Smooth muscle cell (in vitro differentiated cells): ENCODE data around the gene EIF1AX. TPM values are rescaled to one million over a fixed set of nuclear protein-coding genes. Genes with fewer than 3 reads are reported as not detected.

Experiments used
- DNase-seq: peaks from one replicate; lab custom pipeline; 2025; ENCODE audit not compliant: unreplicated experiment; lab: John Stamatoyannopoulos, UW
- H2AFZ ChIP-seq: fragments of 200-600 bp; sonication (generic); 2 replicates; pipeline ENCODE4 v1.6.0; 2016; ENCODE audit warnings: antibody characterized with exemption, low read depth, mild to moderate bottlenecking
- H3F3A ChIP-seq: fragments of 200-600 bp; sonication (generic); 2 replicates; pipeline ENCODE4 v1.6.0; 2017; ENCODE audit warnings: antibody characterized with exemption, low read depth
- H3K27ac ChIP-seq: fragments of 200-600 bp; sonication (generic); 2 replicates; pipeline ENCODE4 v1.5.1; 2016; ENCODE audit warnings: low read depth, mild to moderate bottlenecking
- H3K27me3 ChIP-seq: fragments of 200-600 bp; sonication (generic); 2 replicates; pipeline ENCODE4 v1.6.1; 2016; ENCODE audit warnings: low read depth, mild to moderate bottlenecking
- H3K36me3 ChIP-seq: fragments of 200-600 bp; sonication (generic); 2 replicates; pipeline ENCODE4 v1.5.1; 2016; ENCODE audit warnings: low read depth
- H3K4me1 ChIP-seq: fragments of 200-600 bp; sonication (generic); 2 replicates; pipeline ENCODE4 v1.5.1; 2016; ENCODE audit warnings: low read depth
- H3K4me2 ChIP-seq: fragments of 200-600 bp; sonication (generic); 2 replicates; pipeline ENCODE4 v1.6.0; 2016; ENCODE audit warnings: mild to moderate bottlenecking
- H3K4me3 ChIP-seq: fragments of 200-600 bp; sonication (generic); 2 replicates; pipeline ENCODE4 v1.5.1; 2016; ENCODE audit warnings: mild to moderate bottlenecking
- H3K79me2 ChIP-seq: fragments of 200-600 bp; sonication (generic); 2 replicates; pipeline ENCODE4 v1.6.0; 2016; ENCODE audit warnings: low read depth, mild to moderate bottlenecking
- H3K9ac ChIP-seq: fragments of 200-600 bp; sonication (generic); 2 replicates; pipeline ENCODE4 v1.6.0; 2016; ENCODE audit warnings: low read depth
- H3K9me3 ChIP-seq: fragments of 200-600 bp; sonication (generic); replicated peaks from 2 replicates; pipeline ENCODE4 v1.5.1; 2016; ENCODE audit warnings: low read depth
- H4K20me1 ChIP-seq: fragments of 200-600 bp; sonication (generic); 2 replicates; pipeline ENCODE4 v1.6.0; 2016; ENCODE audit warnings: low read depth
- CTCF ChIP-seq: fragments of 200-600 bp; sonication (generic); IDR thresholded peaks from 2 replicates; pipeline ENCODE4 v1.5.1; 2017; ENCODE audit warnings: borderline replicate concordance, mild to moderate bottlenecking, antibody characterized with exemption; ENCODE audit not compliant: insufficient read depth, poor library complexity, severe bottlenecking
- WGBS: methylation state at CpG from one replicate; pipeline ENCODE4 v1.1.7; 2016; ENCODE audit warnings: low lambda C conversion rate; 5-methylcytosine and 5-hydroxymethylcytosine counted together
- polyA plus RNA-seq: library from polyadenylated mRNA; unstranded; fragments of >200 nt; fragmentation: Nextera tagmentation; extraction: Ambion mirVana; gene quantifications from 2 replicates; pipeline ENCODE4 v1.2.1, GENCODE V29; 2016
- total RNA-seq: library from RNA; depleted of rRNA; stranded (reverse); fragments of >200 nt; gene quantifications from 2 replicates; pipeline ENCODE4 v1.2.3, GENCODE V29; 2014

The EIF1AX gene
- total and polyA plus RNA-seq, 2 experiments from 2014 or later: 37.2 to 40.3 TPM

DNA sequence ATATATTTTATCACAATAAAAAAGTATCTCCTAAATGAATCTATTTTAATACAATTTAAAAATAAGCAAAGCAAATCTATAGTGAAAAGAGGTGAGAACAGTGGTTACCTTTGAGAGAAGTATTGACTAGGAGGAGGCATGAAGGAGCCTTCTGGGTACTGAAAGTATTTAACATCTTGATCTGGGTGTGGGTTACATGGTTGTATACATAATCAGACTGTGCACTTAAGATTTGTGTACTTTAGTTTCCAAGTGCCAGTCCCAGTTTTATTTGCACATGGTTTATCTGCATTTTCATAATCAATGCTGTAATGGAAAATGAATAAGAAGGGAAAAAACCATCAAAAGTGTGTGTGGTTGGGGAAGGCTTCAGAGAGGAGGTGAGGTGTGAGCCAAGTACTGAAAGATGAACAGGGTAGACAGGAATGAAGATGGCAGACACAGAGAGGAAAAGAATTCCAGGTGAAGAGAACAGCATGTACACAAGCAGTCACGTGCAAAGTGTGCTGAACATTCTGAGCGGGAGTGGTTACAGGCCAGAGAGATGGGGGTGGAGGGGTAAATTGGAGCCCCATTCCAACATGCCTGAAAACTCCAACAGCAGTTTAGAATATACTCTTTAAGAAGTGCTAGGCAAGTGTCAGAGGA is 39.6 kb downstream of the EIF1AX start:
- Histone ChIP-seq H3F3A (no peaks in the 10 kb centered on the region), H3K27me3 (no peaks in the 10 kb centered on the region), H2AFZ (no peak overlapping the region), H3K4me2 (no peak overlapping the region), H3K79me2 (no peaks in the 10 kb centered on the region), H3K4me1 (no peaks in the 10 kb centered on the region), H4K20me1 (no peaks in the 10 kb centered on the region), H3K27ac (no peak overlapping the region), H3K36me3 (no peaks in the 10 kb centered on the region), H3K9me3 (no peaks in the 10 kb centered on the region), H3K4me3 (no peak overlapping the region), H3K9ac (no peak overlapping the region)
- 82% methylated on average over 2 of the region's 2 CpGs for WGBS
- DNase-seq: no peak
- TF ChIP-seq CTCF: no peak

DNA sequence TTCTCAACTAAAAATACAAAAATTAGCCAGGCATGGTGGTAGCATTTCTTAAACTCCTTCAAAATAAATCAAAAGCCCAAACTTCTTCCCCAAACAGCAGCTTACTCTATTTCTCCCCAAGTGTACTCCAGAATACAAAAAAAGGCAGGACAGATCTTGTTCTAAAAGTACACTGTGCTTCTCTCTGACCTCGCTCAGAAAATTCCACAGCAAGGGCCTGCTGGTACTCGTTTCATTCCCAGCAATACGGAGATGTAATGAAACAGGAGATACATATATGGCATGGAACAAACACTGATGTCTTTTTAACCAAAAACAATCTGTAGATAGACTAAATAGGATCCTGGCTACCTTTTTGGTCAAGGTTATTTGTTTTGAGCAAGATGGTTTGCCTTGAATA is 50.1 kb downstream of the EIF1AX start:
- Histone ChIP-seq H4K20me1 (no peaks in the 10 kb centered on the region), H3K27me3 (no peaks in the 10 kb centered on the region), H3K79me2 (no peaks in the 10 kb centered on the region), H3K9ac (no peak overlapping the region), H3K4me2 (no peak overlapping the region), H3K27ac (no peak overlapping the region), H3K36me3 (no peaks in the 10 kb centered on the region), H3K9me3 (peaks cover 4% of the 10 kb centered on the region), H3K4me3 (no peak overlapping the region), H3K4me1 (no peaks in the 10 kb centered on the region), H2AFZ (no peak overlapping the region), H3F3A (no peaks in the 10 kb centered on the region)
- no peak for TF ChIP-seq CTCF
- WGBS: 75% methylated on average over 3 of the region's 3 CpGs
- DNase-seq: no peak

- Histone ChIP-seq H3K4me2 (no peak overlapping the region), H3F3A (no peaks in the 10 kb centered on the region), H3K4me3 (no peak overlapping the region), H2AFZ (no peak overlapping the region), H3K27ac (no peak overlapping the region), H3K27me3 (no peaks in the 10 kb centered on the region), H3K36me3 (no peaks in the 10 kb centered on the region), H4K20me1 (no peaks in the 10 kb centered on the region), H3K9ac (no peak overlapping the region), H3K9me3 (no peaks in the 10 kb centered on the region), H3K4me1 (no peaks in the 10 kb centered on the region), H3K79me2 (no peaks in the 10 kb centered on the region)
- no peak for TF ChIP-seq CTCF
- 72% methylated on average over 6 of the region's 6 CpGs for WGBS
- DNase-seq: no peak
Measured at GRCh38 chrX:20089845-20090244, 51.8 kb downstream of the EIF1AX start.

- WGBS: 86% methylated on average over 1 of the region's 1 CpG
- H3K9ac ChIP-seq: no peak overlapping the region
- no peak for TF ChIP-seq CTCF
Measured at GRCh38 chrX:20080277-20080676, 61.4 kb downstream of the EIF1AX start.

More at GRCh38 chrX:20080277-20080676, 61.4 kb downstream of the EIF1AX start:
- Histone ChIP-seq H3K36me3 (no peaks in the 10 kb centered on the region), H4K20me1 (no peaks in the 10 kb centered on the region), H3K27ac (no peak overlapping the region), H3K4me1 (no peaks in the 10 kb centered on the region), H3K4me3 (no peak overlapping the region), H3K9me3 (no peaks in the 10 kb centered on the region), H3K27me3 (no peaks in the 10 kb centered on the region), H3K79me2 (no peaks in the 10 kb centered on the region), H2AFZ (no peak overlapping the region), H3K4me2 (no peak overlapping the region), H3F3A (no peaks in the 10 kb centered on the region)
- no peak for DNase-seq
